Sigmoid colon (tissue), 7 donors: ENCODE data around the gene KCNQ1OT1. TPM values are rescaled to one million over a fixed set of nuclear protein-coding genes. Genes with fewer than 3 reads are reported as not detected.

ENCODE experiments used
- DNase-seq: peaks from one replicate; pipeline ENCODE4 v3.0.0-alpha.2; 2019
- H3K27ac ChIP-seq, 4 donors: fragments of 200-600 bp; sonication (generic); one replicate each; pipeline ENCODE4 v1.5.1; 2016 to 2019; ENCODE audit warnings: mild to moderate bottlenecking in 1 of 4
- H3K27me3 ChIP-seq, 3 donors: fragments of 200-600 bp; sonication (generic); one replicate each; pipeline ENCODE4 v1.5.1; 2019; ENCODE audit warnings: mild to moderate bottlenecking in 1 of 3
- H3K36me3 ChIP-seq, 4 donors: fragments of 200-600 bp; sonication (generic); one replicate each; pipeline ENCODE4 v1.5.1; 2016 to 2019
- H3K4me1 ChIP-seq, 4 donors: fragments of 200-600 bp; sonication (generic); one replicate each; pipeline ENCODE4 v1.5.1; 2017 to 2019
- H3K4me3 ChIP-seq, 4 donors: fragments of 200-600 bp; sonication (generic); one replicate each; pipeline ENCODE4 v1.5.1; 2017 to 2019; ENCODE audit warnings: mild to moderate bottlenecking in 2 of 4, moderate library complexity in 1 of 4
- H3K9me3 ChIP-seq, 4 donors: fragments of 200-600 bp in 3 of 4; sonication (generic) in 3 of 4; one replicate each; pipeline versions ENCODE4 v1.5.1 to v1.6.1; 2013 to 2019
- EP300 ChIP-seq, 4 donors: sonication (generic); formaldehyde crosslinking; IDR thresholded peaks; one replicate each; pipeline ENCODE4 v1.6.1; 2017; ENCODE audit warnings: antibody characterized with exemption in 4 of 4
- POLR2A ChIP-seq, 2 donors: fragments of 450-650 bp; IDR thresholded peaks; one replicate each; pipeline ENCODE4 v1.6.1; 2016; ENCODE audit warnings: antibody characterized with exemption in 2 of 2, mild to moderate bottlenecking in 2 of 2, moderate library complexity in 2 of 2
- POLR2AphosphoS5 ChIP-seq, 4 donors: sonication (generic); formaldehyde crosslinking; IDR thresholded peaks; one replicate each; pipeline ENCODE4 v1.6.1; 2017; ENCODE audit warnings: antibody characterized with exemption in 4 of 4
- WGBS, 2 donors: extraction: QIAGEN DNeasy Blood & Tissue Kit; methylation state at CpG; one replicate each; pipeline ENCODE4 v1.1.7; 2013; 5-methylcytosine and 5-hydroxymethylcytosine counted together
- intact Hi-C: fragments of 100-400 bp; cut with DNase I; formaldehyde crosslinking; loops from one replicate; pipeline ENCODE4 v1.15.1; 2023
- polyA plus RNA-seq, 3 donors: library from polyadenylated mRNA; stranded (reverse); fragments of 200-250 nt; gene quantifications; one replicate each; pipeline ENCODE4 v1.2.3, GENCODE V29; 2013
- total RNA-seq, 4 donors: library from RNA; depleted of rRNA; stranded (reverse); fragments of >200 nt; gene quantifications; one replicate each; pipeline ENCODE4 v1.1.0, GENCODE V29; 2016
- TF ChIP-seq, protein P1 (sequence below), 4 experiments: fragments of 450-650 bp in 3 of 4; fragments of 200-600 bp in 1 of 4; IDR thresholded peaks; one replicate each; pipeline ENCODE4 v1.5.1; 2016 to 2019; ENCODE audit warnings: antibody characterized with exemption in 4 of 4, mild to moderate bottlenecking in 3 of 4, moderate library complexity in 2 of 4
- donor health status: healthy with polysubstance abuse.
- donor health status: Bipolar disorder and iron deficiency.
- donor health status: healthy.

The KCNQ1OT1 gene
- total and polyA plus RNA-seq, 7 donors: under 0.01 to 3.6 (median 0.99) TPM

DNA sequence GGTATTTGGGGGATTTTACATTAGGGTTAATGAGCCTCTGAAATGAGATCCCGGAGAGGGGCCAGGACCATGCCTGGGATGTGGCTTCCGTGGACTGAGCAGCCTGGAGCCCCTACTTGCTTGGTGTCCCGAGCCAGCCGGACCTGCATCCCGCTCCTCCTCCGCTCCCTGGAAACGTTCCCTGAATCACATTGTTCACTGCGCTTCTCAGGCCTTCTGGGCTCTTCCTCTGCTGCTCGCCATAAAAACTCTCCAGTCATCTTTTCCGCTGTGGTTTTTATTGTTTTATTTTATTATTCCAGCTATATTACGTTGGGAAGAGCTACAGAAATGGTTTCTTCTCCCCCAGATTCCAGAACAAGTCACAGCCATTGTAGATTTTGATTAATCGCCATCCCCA, 13.3 kb upstream of the KCNQ1OT1 start:
- intact Hi-C loops: no loop called here
- Histone ChIP-seq H3K27me3 (no peaks in the 10 kb centered on the region), H3K36me3 (no peaks in the 10 kb centered on the region), H3K4me3 (no peak overlapping the region), H3K4me1 (peaks cover 0 to 37% (median 21%) of the 10 kb centered on the region in 4 donors), H3K9me3 (no peaks in the 10 kb centered on the region), H3K27ac (peak overlapping the region in 1 of 4 donors; percentile 56)
- 48 to 78% methylated on average over 12 of the region's 12 CpGs for WGBS, 2 donors
- TF ChIP-seq, protein P1, sequence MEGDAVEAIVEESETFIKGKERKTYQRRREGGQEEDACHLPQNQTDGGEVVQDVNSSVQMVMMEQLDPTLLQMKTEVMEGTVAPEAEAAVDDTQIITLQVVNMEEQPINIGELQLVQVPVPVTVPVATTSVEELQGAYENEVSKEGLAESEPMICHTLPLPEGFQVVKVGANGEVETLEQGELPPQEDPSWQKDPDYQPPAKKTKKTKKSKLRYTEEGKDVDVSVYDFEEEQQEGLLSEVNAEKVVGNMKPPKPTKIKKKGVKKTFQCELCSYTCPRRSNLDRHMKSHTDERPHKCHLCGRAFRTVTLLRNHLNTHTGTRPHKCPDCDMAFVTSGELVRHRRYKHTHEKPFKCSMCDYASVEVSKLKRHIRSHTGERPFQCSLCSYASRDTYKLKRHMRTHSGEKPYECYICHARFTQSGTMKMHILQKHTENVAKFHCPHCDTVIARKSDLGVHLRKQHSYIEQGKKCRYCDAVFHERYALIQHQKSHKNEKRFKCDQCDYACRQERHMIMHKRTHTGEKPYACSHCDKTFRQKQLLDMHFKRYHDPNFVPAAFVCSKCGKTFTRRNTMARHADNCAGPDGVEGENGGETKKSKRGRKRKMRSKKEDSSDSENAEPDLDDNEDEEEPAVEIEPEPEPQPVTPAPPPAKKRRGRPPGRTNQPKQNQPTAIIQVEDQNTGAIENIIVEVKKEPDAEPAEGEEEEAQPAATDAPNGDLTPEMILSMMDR (IDR thresholded peaks at IDR 0.05): no peak
- TF ChIP-seq POLR2A (IDR thresholded peaks at IDR 0.05): no peak
- TF ChIP-seq EP300 (IDR thresholded peaks at IDR 0.05): no peak
- TF ChIP-seq POLR2AphosphoS5 (IDR thresholded peaks at IDR 0.05): no peak
- DNase-seq: no peak

DNA sequence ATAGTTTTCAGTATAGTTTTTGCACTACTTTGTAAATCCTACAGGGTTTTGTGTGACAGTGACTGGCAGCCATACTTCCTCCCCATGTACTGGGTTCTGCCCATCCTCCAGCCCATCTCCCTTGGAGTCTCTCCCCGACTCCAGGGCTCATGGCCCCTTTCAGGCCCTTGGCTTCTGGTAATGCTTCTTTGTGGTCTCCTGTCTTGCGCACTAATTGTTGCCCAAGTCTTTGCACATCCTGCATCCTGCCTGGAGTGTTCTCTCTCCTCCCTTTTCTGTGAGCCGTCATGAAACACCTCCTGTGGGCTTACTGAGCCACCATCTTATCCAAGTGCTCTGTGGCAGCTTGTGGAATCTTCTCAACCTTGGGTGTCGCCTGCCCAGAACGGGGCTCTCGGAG, 11.4 kb upstream of the KCNQ1OT1 start:
- Histone ChIP-seq H3K27ac (no peak overlapping the region), H3K4me1 (peaks cover 0 to 44% (median 26%) of the 10 kb centered on the region in 4 donors), H3K36me3 (no peaks in the 10 kb centered on the region), H3K27me3 (no peaks in the 10 kb centered on the region), H3K4me3 (no peak overlapping the region), H3K9me3 (no peaks in the 10 kb centered on the region)
- intact Hi-C loops: no loop called here
- 95 to 97% methylated on average over 6 of the region's 6 CpGs for WGBS, 2 donors
- DNase-seq: no peak
- no peak for TF ChIP-seq EP300 (IDR thresholded peaks at IDR 0.05)
- TF ChIP-seq, protein P1 (IDR thresholded peaks at IDR 0.05): no peak
- no peak for TF ChIP-seq POLR2AphosphoS5 (IDR thresholded peaks at IDR 0.05)
- no peak for TF ChIP-seq POLR2A (IDR thresholded peaks at IDR 0.05)

DNA sequence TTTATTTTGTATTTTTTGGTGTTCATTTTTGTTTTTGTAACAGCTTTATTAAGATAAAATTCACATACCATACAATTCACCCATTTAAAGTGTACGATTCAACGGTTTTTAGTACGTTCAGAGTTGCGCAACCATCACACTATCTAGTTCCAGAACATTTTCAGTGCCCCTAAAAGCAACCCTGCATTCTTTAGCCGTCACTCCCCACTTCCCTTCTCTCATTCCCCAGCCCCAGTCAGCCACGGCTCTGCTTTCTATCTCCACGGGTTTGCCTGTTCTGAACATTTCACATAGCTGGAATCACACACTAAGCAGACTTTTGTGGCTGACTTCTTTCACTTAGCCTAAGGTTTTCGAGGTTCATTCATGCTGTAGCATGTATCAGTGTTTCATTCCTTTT, 9.6 kb upstream of the KCNQ1OT1 start:
- DNase-seq: peak; percentile 80
- intact Hi-C loops: loop anchor here (2.0 to 5.0 kb wide), 2 partner anchors 69 to 177 kb away; no protein-coding TSS in a partner anchor
- Histone ChIP-seq H3K4me3 (peak overlapping the region in 3 of 4 donors; percentile 18 to 28 (median 28)), H3K4me1 (peaks cover 0 to 42% (median 26%) of the 10 kb centered on the region in 4 donors), H3K27ac (peak overlapping the region; percentile 78 to 87 (median 84)), H3K36me3 (no peaks in the 10 kb centered on the region), H3K9me3 (no peaks in the 10 kb centered on the region), H3K27me3 (no peaks in the 10 kb centered on the region)
- peak; percentile 28 to 87 (median 74) for TF ChIP-seq POLR2AphosphoS5 (IDR thresholded peaks at IDR 0.05)
- TF ChIP-seq, protein P1 (IDR thresholded peaks at IDR 0.05): no peak
- peak in 1 of 4 donors; percentile 44 for TF ChIP-seq EP300 (IDR thresholded peaks at IDR 0.05)
- TF ChIP-seq POLR2A (IDR thresholded peaks at IDR 0.05): no peak
- WGBS, 2 donors: 67 to 78% methylated on average over 8 of the region's 8 CpGs

DNA sequence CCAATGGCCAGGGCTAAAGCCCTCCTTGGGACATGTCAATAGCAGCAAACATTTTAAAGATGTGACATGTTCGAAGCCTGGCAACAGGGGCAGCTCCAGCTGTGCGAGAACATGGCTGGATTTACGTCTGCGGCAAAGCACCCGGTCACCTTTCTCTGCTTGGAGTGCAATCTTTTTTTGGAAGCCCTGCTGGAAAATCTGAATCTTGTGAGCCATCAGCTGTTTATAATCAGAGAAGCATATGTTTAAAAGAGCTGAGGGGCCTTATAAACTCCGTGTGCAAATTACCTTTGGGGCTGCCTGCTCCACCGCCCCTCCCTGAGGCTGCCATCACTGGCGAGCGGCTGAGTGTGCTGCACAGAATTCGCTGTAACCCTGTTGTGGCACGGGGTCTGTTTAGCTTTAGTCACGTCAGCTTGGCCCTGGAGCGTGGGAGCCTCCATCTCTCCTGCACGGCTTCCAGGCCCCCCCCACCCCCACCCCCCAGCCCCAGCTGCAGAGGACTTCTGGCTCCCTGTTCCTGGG, 9.0 kb upstream of the KCNQ1OT1 start:
- intact Hi-C loops: loop anchor here (2.0 to 5.0 kb wide), 2 partner anchors 70 to 177 kb away; no protein-coding TSS in a partner anchor
- peak; percentile 78 for DNase-seq
- Histone ChIP-seq H3K4me1 (peaks cover 0 to 37% (median 26%) of the 10 kb centered on the region in 4 donors), H3K27me3 (no peaks in the 10 kb centered on the region), H3K9me3 (no peaks in the 10 kb centered on the region), H3K4me3 (peak overlapping the region in 3 of 4 donors; percentile 18 to 28 (median 28)), H3K36me3 (no peaks in the 10 kb centered on the region), H3K27ac (peak overlapping the region; percentile 78 to 87 (median 84))
- 72 to 85% methylated on average over 14 of the region's 14 CpGs for WGBS, 2 donors
- TF ChIP-seq POLR2A (IDR thresholded peaks at IDR 0.05): no peak
- TF ChIP-seq, protein P1 (IDR thresholded peaks at IDR 0.05): no peak
- TF ChIP-seq POLR2AphosphoS5 (IDR thresholded peaks at IDR 0.05): peak; percentile 56 to 71 (median 64)
- TF ChIP-seq EP300 (IDR thresholded peaks at IDR 0.05): peak in 1 of 4 donors; percentile 43
